Ovary (tissue), 9 donors: ENCODE data around the gene USP30. TPM values are rescaled to one million over a fixed set of nuclear protein-coding genes. Genes with fewer than 3 reads are reported as not detected.

ENCODE experiments used
- DNase-seq, 5 donors: peaks; one replicate each; pipeline ENCODE4 v3.0.0-alpha.2; 2019 to 2020
- H3K27ac ChIP-seq, 2 donors: fragments of 200-600 bp; one replicate each; pipeline versions ENCODE4 v1.5.1 to v1.8.0; 2019 to 2022
- H3K27me3 ChIP-seq: fragments of 200-600 bp; one replicate; pipeline ENCODE4 v1.8.0; 2022
- H3K36me3 ChIP-seq: fragments of 200-600 bp; sonication (generic); one replicate; pipeline ENCODE4 v1.5.1; 2019
- H3K4me1 ChIP-seq: one replicate; pipeline ENCODE4 v1.8.1; 2013; ENCODE audit warnings: mild to moderate bottlenecking, moderate library complexity; ENCODE audit not compliant: insufficient read depth
- H3K4me3 ChIP-seq: fragments of 200-600 bp; sonication (generic); one replicate; pipeline ENCODE4 v1.5.1; 2017
- H3K9me3 ChIP-seq, 2 donors: fragments of 200-600 bp in 1 of 2; sonication (generic) in 1 of 2; one replicate each; pipeline versions ENCODE4 v1.5.1 to v1.8.1; 2013 to 2019; ENCODE audit warnings: mild to moderate bottlenecking in 1 of 2, moderate library complexity in 1 of 2
- EP300 ChIP-seq: sonication (generic); formaldehyde crosslinking; IDR thresholded peaks from one replicate; pipeline ENCODE4 v1.6.1; 2017; ENCODE audit warnings: antibody characterized with exemption
- POLR2A ChIP-seq: fragments of 450-650 bp; IDR thresholded peaks from one replicate; pipeline ENCODE4 v1.6.1; 2017; ENCODE audit warnings: antibody characterized with exemption, mild to moderate bottlenecking, moderate library complexity
- WGBS, 3 donors: extraction: QIAGEN DNeasy Blood & Tissue Kit in 1 of 3; methylation state at CpG; one replicate each; pipeline versions ENCODE4 v1.1.5 to v1.1.7; 2013 to 2017; 5-methylcytosine and 5-hydroxymethylcytosine counted together
- intact Hi-C, 4 donors: fragments of 100-400 bp; cut with DNase I; formaldehyde crosslinking; loops; one replicate each; pipeline versions ENCODE4 v1.11.0 to v1.15.1; 2022 to 2023
- polyA plus RNA-seq, 2 donors: library from polyadenylated mRNA; stranded (reverse); fragments of 200-250 nt in 1 of 2; fragments of 350-450 nt in 1 of 2; fragmentation: Illumina TruSeq in 1 of 2; extraction: RNeasy Lipid Tissue Mini Kit (QIAGEN cat#74804) in 1 of 2; gene quantifications; one replicate each; pipeline ENCODE4 v1.2.3, GENCODE V29; 2013 to 2014
- total RNA-seq, 7 donors: library from RNA; depleted of rRNA in 2 of 7; stranded (reverse); fragments of >200 nt in 2 of 7; fragmentation: NEBNext Ultra II Directional in 3 of 7; extraction: Animal tissue kit (Norgen Biotek cat#: 25700) in 3 of 7; gene quantifications; one replicate each; pipeline versions ENCODE4 v1.1.0 to v1.2.4, GENCODE V29; 2016 to 2023
- TF ChIP-seq, protein P1 (sequence below), 3 donors: fragments of 450-650 bp in 2 of 3; fragments of 200-600 bp in 1 of 3; IDR thresholded peaks; one replicate each; pipeline versions ENCODE4 v1.5.1 to v1.8.0; 2016 to 2022; ENCODE audit warnings: antibody characterized with exemption in 3 of 3, mild to moderate bottlenecking in 1 of 3
- donor health status: DM: no; HTN: no; CAD: no; lungs with moderate emphysema.
- donor health status: DM: no; HTN: no; CAD: no.
- donor health status: Bipolar disorder and iron deficiency.
- donor health status: DM: yes; HTN: yes; CAD: no.
- donor health status: DM: no; HTN: no; CAD: no.
- donor health status: DM: yes; HTN: yes; CAD: no.

USP30 gene
- total and polyA plus RNA-seq, 9 donors: 11.8 to 27.1 (median 21.0) TPM

DNA sequence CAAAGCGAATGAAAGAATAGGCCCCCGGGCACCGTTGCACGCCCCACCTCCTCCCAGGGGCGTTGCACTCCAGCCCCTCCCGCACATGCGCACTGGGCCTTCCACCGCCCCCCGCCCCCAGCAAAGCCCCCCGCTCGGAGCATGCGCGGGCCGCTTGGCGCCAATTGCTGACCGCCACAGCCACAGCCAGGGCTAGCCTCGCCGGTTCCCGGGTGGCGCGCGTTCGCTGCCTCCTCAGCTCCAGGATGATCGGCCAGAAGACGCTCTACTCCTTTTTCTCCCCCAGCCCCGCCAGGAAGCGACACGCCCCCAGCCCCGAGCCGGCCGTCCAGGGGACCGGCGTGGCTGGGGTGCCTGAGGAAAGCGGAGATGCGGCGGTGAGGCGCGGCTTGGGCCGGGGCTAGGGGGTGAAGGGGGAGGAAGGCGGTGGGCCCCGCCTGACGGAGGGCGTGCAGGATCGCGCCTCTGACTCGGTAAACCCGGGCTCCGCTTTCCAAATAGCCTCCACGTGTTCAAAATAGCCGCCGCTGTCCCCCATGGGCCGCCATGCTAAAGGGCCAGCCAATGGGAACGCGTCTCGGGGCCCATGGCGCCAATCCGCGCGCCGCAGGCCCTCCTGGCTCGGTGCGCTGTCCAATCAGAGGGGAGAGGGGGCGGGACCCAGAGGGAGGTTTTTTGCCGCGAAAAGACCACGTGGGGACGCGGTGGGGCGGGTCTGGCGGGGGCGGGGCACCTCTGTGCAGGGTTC lies 45.2 kb downstream of the USP30 start, which contains the start of gene UNG:
TSS of gene UNG (plus strand) at position 163 of the 748 bp plus-strand sequence. CDS start at position 246, 83 bp downstream.
- TF ChIP-seq, protein P1, sequence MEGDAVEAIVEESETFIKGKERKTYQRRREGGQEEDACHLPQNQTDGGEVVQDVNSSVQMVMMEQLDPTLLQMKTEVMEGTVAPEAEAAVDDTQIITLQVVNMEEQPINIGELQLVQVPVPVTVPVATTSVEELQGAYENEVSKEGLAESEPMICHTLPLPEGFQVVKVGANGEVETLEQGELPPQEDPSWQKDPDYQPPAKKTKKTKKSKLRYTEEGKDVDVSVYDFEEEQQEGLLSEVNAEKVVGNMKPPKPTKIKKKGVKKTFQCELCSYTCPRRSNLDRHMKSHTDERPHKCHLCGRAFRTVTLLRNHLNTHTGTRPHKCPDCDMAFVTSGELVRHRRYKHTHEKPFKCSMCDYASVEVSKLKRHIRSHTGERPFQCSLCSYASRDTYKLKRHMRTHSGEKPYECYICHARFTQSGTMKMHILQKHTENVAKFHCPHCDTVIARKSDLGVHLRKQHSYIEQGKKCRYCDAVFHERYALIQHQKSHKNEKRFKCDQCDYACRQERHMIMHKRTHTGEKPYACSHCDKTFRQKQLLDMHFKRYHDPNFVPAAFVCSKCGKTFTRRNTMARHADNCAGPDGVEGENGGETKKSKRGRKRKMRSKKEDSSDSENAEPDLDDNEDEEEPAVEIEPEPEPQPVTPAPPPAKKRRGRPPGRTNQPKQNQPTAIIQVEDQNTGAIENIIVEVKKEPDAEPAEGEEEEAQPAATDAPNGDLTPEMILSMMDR (IDR thresholded peaks at IDR 0.05): no peak
- H3K9me3 ChIP-seq: no peaks in the 10 kb centered on the region
- H3K4me3 ChIP-seq: peak within 1 kb of the TSS; percentile 78
- no peaks in the 10 kb centered on the region for H3K36me3 ChIP-seq
- WGBS, 3 donors: 1% methylated on average over 26 to 71 of the region's 71 CpGs
- H3K27me3 ChIP-seq: no peaks in the 10 kb centered on the region
- peak within 1 kb of the TSS; percentile 2 to 84 for H3K27ac ChIP-seq
- peaks cover 5% of the 10 kb centered on the region for H3K4me1 ChIP-seq
- intact Hi-C loops: loop anchor here in 3 of 4 donors (5.0 to 10.0 kb wide), 5 partner anchors 243 to 535 kb away; partner anchors contain the start of genes ISCU (in 2 of the 3), SART3 (in 2 of the 3) and SSH1 (in 1 of the 3)
- DNase-seq: peak; percentile 96 to 98 (median 97)

DNA sequence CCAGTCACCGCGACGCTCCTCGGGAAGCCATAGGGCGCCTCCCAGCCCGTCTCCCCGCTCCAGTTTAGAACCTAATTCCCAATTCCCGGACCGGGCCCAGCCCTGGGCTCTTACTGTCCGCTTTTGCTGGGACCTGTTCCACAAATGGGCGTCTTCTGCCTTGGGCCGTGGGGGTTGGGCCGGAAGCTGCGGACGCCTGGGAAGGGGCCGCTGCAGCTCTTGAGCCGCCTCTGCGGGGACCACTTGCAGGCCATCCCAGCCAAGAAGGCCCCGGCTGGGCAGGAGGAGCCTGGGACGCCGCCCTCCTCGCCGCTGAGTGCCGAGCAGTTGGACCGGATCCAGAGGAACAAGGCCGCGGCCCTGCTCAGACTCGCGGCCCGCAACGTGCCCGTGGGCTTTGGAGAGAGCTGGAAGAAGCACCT lies 45.8 kb downstream of the USP30 start:
- peak in 4 of 5 donors; percentile 71 to 85 (median 78) for DNase-seq
- H3K36me3 ChIP-seq: no peaks in the 10 kb centered on the region
- no peaks in the 10 kb centered on the region for H3K9me3 ChIP-seq
- TF ChIP-seq POLR2A: peak; percentile 31
- TF ChIP-seq, protein P1 (IDR thresholded peaks at IDR 0.05): no peak
- H3K27me3 ChIP-seq: no peaks in the 10 kb centered on the region
- intact Hi-C loops: loop anchor here in 3 of 4 donors (5.0 to 10.0 kb wide), 5 partner anchors 243 to 536 kb away; partner anchors contain the start of genes ISCU (in 2 of the 3), SART3 (in 2 of the 3) and SSH1 (in 1 of the 3)
- H3K27ac ChIP-seq: peak overlapping the region; percentile 2 to 84
- peaks cover 4% of the 10 kb centered on the region for H3K4me1 ChIP-seq
- WGBS, 3 donors: 0 to 1% (median 0%) methylated on average over 27 to 32 of the region's 32 CpGs
- H3K4me3 ChIP-seq: peak overlapping the region; percentile 78

DNA sequence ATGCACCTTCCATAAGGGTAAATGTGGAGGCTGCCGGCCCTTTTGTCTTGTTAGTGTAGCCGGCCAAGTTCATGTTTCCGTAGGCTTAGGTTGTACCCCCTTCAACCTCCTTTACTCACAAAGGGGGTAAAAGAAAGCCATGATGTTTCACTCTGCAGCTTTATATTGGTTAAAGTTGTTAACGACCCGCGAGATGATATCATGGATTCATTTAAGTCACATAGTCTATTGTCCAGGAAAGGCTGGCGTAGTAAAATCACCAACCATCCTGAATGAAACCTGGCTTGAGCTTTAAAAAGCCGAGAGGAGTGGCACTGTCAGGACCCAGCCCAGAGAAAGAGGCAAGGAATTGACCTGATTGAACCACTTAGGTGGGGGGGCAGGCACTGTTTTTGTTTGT lies 46.3 kb downstream of the USP30 start:
- H3K4me1 ChIP-seq: peaks cover 4% of the 10 kb centered on the region
- H3K27me3 ChIP-seq: no peaks in the 10 kb centered on the region
- peak overlapping the region; percentile 78 for H3K4me3 ChIP-seq
- intact Hi-C loops: loop anchor here in 3 of 4 donors (5.0 to 10.0 kb wide), 5 partner anchors 244 to 536 kb away; partner anchors contain the start of genes ISCU (in 2 of the 3), SART3 (in 2 of the 3) and SSH1 (in 1 of the 3)
- peak overlapping the region; percentile 2 to 84 for H3K27ac ChIP-seq
- TF ChIP-seq, protein P1 (IDR thresholded peaks at IDR 0.05): no peak
- no peak for TF ChIP-seq POLR2A
- no peak for TF ChIP-seq EP300
- WGBS, 3 donors: 0 to 4% (median 2%) methylated on average over 8 of the region's 8 CpGs
- no peaks in the 10 kb centered on the region for H3K36me3 ChIP-seq
- H3K9me3 ChIP-seq: no peaks in the 10 kb centered on the region
- DNase-seq: no peak

DNA sequence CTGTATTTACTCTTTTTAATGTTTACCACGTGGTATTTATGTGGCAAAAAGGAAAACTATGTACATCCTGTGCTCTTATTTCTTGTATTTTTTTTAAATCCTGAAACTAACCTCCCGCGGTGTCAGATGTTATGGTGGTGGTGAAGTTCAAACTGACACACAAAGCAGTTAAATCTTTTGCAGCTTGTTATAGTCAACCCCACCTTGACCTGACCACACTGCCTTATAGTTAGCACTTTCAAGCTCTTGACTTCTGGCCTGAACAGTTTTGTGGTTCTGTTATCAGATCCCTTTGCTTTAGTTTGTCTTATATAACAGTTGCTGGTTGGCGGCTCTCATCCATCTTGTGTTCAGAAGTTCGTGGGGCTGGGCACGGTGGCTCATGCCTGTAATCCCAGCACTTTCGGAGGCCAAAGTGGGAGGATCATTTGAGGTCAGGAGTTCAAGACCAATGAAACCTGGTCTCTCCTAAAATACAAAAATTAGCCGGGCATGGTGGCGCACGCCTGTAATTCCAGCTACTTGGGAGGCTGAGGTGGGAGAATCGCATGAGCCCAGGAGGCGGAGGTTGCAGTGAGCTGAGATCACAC lies 47.1 kb downstream of the USP30 start:
- TF ChIP-seq EP300: no peak
- TF ChIP-seq, protein P1 (IDR thresholded peaks at IDR 0.05): no peak
- no peak for TF ChIP-seq POLR2A
- Histone ChIP-seq H3K36me3 (no peaks in the 10 kb centered on the region), H3K27me3 (no peaks in the 10 kb centered on the region), H3K4me3 (peak overlapping the region; percentile 78), H3K27ac (peak overlapping the region in 1 of 2 donors; percentile 84), H3K9me3 (no peaks in the 10 kb centered on the region), H3K4me1 (peaks cover 4% of the 10 kb centered on the region)
- WGBS, 3 donors: 44 to 62% (median 52%) methylated on average over 12 of the region's 12 CpGs
- intact Hi-C loops: loop anchor here in 3 of 4 donors (5.0 to 10.0 kb wide), 5 partner anchors 245 to 537 kb away; partner anchors contain the start of genes ISCU (in 2 of the 3), SART3 (in 2 of the 3) and SSH1 (in 1 of the 3)
- no peak for DNase-seq
